22Rv1 (cell line): ENCODE data around the gene ARHGAP26.

Experiments used
- H3K27ac ChIP-seq: fragments of 450-650 bp; 2 replicates; pipeline ENCODE4 v1.5.1; 2017
- ZFX ChIP-seq: fragments of 450-650 bp; IDR thresholded peaks from 2 replicates; pipeline ENCODE4 v1.6.1; 2017; ENCODE audit warnings: antibody characterized with exemption, borderline replicate concordance
- TF ChIP-seq, protein P1 (sequence below): fragments of 450-650 bp; IDR thresholded peaks from 2 replicates; pipeline ENCODE4 v1.5.1; 2017; ENCODE audit warnings: mild to moderate bottlenecking

Gene ARHGAP26

DNA sequence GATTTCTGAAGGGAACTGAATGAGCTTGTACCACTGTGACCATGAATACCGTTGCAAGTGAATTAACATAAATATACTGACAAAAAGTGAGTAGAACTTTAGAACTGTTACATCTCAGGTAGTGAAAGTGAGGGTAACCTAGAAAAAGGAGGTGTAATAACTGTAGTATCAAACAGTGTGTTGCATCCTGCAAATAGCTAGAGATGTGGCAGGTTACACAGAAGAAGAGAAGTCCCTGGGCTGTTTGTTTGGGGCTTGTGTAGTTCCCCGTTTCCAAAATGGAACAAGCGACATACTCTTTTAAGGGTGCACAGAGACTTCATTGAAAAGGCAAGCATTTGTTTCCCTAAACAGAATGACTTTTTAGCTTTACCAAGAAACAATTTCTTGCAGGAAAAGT, 418.5 kb downstream of the ARHGAP26 start:
- no peak overlapping the region for H3K27ac ChIP-seq
- TF ChIP-seq ZFX = no peak
- TF ChIP-seq, protein P1, sequence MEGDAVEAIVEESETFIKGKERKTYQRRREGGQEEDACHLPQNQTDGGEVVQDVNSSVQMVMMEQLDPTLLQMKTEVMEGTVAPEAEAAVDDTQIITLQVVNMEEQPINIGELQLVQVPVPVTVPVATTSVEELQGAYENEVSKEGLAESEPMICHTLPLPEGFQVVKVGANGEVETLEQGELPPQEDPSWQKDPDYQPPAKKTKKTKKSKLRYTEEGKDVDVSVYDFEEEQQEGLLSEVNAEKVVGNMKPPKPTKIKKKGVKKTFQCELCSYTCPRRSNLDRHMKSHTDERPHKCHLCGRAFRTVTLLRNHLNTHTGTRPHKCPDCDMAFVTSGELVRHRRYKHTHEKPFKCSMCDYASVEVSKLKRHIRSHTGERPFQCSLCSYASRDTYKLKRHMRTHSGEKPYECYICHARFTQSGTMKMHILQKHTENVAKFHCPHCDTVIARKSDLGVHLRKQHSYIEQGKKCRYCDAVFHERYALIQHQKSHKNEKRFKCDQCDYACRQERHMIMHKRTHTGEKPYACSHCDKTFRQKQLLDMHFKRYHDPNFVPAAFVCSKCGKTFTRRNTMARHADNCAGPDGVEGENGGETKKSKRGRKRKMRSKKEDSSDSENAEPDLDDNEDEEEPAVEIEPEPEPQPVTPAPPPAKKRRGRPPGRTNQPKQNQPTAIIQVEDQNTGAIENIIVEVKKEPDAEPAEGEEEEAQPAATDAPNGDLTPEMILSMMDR = no peak

DNA sequence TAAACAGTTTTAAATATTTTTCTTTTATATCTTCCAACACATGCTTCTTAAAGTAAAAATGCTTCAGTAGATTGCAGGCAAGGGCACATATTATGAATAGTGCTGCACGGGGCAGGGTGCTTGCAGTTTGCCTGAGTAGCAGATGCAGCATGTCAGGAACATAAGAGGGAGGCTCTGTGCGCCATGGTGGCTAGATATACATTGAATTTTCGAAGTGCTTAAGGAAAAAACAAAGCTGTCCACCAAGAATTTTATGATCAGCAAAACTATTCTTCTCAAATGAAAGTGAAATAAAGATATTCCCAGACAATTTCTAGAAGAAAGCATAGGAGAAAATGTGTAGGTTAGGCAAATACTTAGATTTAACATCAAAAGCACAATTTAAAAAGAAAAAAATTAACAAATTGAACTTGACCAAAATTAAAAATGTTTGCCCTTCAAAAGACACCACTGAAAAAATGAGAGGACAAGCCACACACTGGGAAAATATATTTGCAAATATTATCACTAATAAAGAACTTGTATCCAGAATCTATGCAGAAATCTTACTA, 420.2 kb downstream of the ARHGAP26 start:
- H3K27ac ChIP-seq = no peak overlapping the region
- TF ChIP-seq, protein P1 = no peak
- no peak for TF ChIP-seq ZFX

DNA sequence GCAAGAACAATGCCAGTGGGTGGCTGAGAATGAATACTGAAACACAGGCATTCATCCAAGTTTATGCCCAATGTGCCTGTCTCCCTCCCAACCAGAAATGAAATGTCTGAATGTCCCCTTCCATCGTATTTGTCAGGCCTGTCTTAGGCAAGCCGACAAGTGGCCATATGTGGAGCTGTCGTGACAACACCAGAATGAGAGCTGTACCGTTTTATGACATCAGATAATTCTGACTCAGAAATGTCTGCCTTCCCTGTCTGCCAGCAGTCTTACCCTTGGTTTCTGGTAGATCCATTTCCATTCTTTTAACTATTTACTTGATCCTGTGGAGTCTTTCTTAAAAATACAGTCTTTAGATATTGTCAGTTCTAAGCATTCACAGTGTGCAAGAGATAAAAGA, 421.5 kb downstream of the ARHGAP26 start:
- TF ChIP-seq ZFX = no peak
- TF ChIP-seq, protein P1 = no peak

DNA sequence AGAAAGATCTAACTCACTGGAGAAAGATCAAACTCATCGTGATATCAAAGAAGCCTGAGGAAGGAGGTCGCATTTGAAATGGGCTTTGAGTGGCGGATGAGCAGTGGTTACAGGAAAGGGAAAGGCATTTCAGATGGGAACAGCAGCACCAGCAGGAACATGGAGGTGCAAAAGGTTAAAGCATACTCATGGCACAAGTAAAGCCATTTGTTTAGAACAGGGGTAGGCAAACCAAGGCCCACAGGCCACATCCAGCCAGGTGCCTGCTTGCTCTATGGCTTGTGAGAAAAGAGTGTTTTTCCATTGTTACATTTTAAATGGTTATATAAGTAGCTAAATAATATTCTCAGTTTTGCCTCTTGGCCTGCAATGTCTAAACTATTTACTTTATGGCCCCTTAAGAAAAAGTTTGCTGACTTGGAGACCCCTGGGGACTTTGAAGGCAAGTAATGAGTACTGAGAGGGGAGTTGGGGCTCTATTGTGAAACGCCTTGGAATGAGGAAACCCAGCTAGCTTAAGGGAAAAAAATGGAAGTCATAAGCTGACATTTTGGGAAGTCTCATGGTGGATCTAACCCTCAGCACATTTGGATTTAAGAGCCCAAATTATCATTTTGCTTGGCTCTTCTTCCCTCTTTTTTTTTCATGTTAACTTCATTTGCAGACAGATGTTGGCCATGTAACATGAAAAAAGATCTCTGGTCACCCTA, 422.2 kb downstream of the ARHGAP26 start:
- TF ChIP-seq, protein P1 = no peak
- TF ChIP-seq ZFX = no peak
- H3K27ac ChIP-seq = no peak overlapping the region

More for the DNA sequence above, 421.5 kb downstream of the ARHGAP26 start:
- H3K27ac ChIP-seq = no peak overlapping the region

DNA sequence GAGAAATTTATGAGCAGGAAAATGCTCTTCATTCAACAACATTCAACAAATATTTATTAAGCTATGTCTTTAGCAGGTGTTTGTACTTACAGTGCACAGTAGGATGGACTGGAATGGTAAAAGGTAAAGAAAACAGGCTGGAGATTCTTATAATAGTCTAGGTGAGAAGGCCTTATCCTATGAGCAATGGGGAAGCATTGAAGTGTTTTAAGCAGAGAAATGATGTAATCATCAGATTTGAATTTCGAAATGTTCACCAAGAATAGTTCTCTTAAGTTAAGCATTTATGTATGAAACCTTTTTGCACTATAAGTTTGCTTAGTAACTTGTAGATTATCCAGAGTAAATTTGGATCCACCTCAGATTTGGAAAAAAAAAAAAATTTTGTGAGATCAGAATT, 424.0 kb downstream of the ARHGAP26 start:
- TF ChIP-seq, protein P1 = no peak
- no peak for TF ChIP-seq ZFX
- H3K27ac ChIP-seq = no peak overlapping the region

DNA sequence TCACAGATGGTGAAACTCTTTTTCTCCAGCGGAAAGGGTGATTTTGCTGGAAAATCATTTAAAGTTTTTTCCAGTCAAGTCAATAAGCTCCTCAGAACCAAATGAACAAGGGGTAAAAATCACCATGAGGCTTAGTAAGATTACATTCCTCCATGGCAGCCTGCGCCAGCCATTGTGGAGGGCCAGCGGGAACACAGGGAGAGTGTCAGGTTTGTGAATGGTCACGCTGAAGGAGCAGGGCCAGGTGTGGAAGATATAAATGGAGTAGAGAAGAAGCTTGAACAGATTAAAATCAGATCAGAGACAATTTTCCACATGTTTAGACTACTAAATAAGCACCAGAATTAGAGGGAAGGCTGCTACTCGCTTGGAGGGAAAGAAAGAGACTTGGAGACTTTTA, 424.5 kb downstream of the ARHGAP26 start:
- H3K27ac ChIP-seq = no peak overlapping the region
- TF ChIP-seq, protein P1 = no peak
- TF ChIP-seq ZFX = no peak

DNA sequence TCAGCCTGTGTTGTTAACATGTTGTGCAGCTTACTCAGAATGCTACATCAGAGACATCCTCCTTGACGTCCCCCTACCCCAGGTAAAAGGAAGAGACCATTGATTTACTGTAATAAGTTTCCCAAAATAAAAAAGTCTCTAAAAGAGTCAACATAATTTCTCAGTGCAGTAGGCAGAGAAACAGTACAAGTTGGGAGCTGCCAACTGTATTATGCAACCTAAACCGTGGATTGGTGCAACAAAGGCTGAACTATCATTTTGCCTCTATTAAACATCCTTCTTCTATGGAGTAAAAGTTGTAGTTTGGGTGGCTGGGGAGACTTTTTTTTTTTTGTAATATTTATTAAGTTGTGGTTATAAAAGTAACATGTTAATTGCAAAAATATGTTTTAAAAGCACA, 425.3 kb downstream of the ARHGAP26 start:
- no peak overlapping the region for H3K27ac ChIP-seq
- TF ChIP-seq ZFX = no peak
- TF ChIP-seq, protein P1 = no peak
